Mucosa of rectum (tissue), 2 donors: ENCODE data around the gene FUCA2.
"Not testable (repeated sequence)": the region's sequence is repeated elsewhere in the genome, so short reads cannot be mapped to it uniquely, and the experiment has no call there.

Experiments used
- H3K27ac ChIP-seq, 2 donors: one replicate each; pipeline ENCODE4 v1.7.0; 2013; ENCODE audit warnings: inconsistent platforms in 2 of 2, low read depth in 2 of 2, low read length in 2 of 2
- H3K27me3 ChIP-seq, 2 donors: one replicate each; pipeline ENCODE4 v1.7.0; 2013; ENCODE audit warnings: low read length in 2 of 2; ENCODE audit not compliant: control insufficient read depth in 2 of 2, insufficient read depth in 2 of 2
- H3K36me3 ChIP-seq, 2 donors: one replicate each; pipeline ENCODE4 v1.7.0; 2013; ENCODE audit warnings: low read length in 2 of 2; ENCODE audit not compliant: control insufficient read depth in 2 of 2, insufficient read depth in 2 of 2
- H3K4me1 ChIP-seq, 2 donors: one replicate each; pipeline ENCODE4 v1.7.0; 2013; ENCODE audit warnings: low read length in 2 of 2, mild to moderate bottlenecking in 1 of 2; ENCODE audit not compliant: control insufficient read depth in 2 of 2, insufficient read depth in 2 of 2
- H3K4me3 ChIP-seq, 2 donors: one replicate each; pipeline ENCODE4 v1.7.0; 2013; ENCODE audit warnings: low read length in 2 of 2
- H3K9ac ChIP-seq, 2 donors: one replicate each; pipeline ENCODE4 v1.7.0; 2013; ENCODE audit warnings: low read length in 2 of 2, low read depth in 1 of 2, mild to moderate bottlenecking in 1 of 2
- H3K9me3 ChIP-seq, 2 donors: one replicate each; pipeline ENCODE4 v1.7.0; 2013; ENCODE audit warnings: low read length in 2 of 2; ENCODE audit not compliant: control insufficient read depth in 2 of 2
- donor health status: healthy.
- donor health status: Normal muscosa, but diverticular disease.

Gene FUCA2

DNA sequence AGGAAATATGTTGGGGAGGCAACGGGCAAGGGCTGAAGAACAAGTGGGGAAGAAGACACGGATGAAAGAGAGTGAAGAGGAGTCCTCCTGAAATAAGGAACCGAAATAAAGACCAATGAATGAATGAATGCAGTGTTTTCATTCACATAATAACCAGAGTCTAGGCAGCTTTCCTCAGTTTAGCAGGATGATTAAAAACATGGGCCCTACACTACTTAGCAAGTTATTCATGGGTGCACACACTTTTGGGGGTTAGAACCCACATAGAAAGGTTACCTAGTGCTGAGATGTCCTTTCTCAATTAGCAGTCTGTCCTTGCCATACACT, 5.9 kb upstream of the FUCA2 start:
- no peak overlapping the region for H3K9ac ChIP-seq
- H3K4me1 ChIP-seq, result peaks cover 3% of the 10 kb centered on the region in 2 donors
- no peaks in the 10 kb centered on the region for H3K27me3 ChIP-seq
- no peaks in the 10 kb centered on the region for H3K36me3 ChIP-seq
- no peak overlapping the region for H3K27ac ChIP-seq
- no peak overlapping the region for H3K4me3 ChIP-seq
- H3K9me3 ChIP-seq, result no peaks in the 10 kb centered on the region

DNA sequence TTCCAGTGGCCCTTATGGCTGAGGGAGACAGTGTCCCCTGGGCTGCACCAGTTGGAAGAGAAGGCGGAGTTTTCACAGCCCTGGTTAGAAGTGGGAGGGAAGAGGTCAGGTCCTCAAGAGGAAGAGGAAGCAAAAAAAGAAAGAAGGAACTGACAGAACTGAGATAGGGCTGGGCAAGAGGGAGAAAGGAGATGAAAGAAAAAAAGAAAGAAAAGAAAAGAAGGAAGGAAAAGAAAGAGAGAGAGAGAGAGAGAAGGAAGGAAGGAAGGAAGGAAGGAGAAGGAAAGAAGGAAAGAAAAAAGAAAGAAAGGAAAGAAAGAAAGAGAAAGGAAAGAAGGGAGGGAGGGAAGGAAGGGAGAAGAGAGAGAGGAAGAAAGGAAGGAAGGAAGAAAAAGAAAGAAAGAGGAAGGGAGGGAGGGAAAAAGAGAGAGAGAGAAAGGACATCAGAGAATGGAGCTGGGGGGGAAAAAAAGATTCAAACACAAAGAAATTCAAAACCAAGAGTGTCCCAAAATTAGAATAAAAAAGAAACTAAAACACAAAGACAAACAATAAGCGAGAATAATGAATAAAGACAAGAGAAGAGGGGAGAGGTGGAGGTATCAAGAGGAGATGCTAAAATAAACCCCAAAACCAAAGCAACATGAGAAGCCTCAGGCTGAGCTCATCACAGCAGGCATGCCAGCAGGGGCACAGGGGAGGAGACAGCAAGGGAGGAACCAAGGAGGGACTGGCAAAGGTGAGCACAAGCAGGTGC, 5.3 kb upstream of the FUCA2 start:
- no peak overlapping the region for H3K27ac ChIP-seq
- no peak overlapping the region for H3K4me3 ChIP-seq
- peaks cover 5% of the 10 kb centered on the region in 2 donors for H3K4me1 ChIP-seq
- H3K9me3 ChIP-seq, result no peaks in the 10 kb centered on the region
- H3K9ac ChIP-seq, result no peak overlapping the region
- H3K36me3 ChIP-seq, result no peaks in the 10 kb centered on the region
- no peaks in the 10 kb centered on the region for H3K27me3 ChIP-seq

DNA sequence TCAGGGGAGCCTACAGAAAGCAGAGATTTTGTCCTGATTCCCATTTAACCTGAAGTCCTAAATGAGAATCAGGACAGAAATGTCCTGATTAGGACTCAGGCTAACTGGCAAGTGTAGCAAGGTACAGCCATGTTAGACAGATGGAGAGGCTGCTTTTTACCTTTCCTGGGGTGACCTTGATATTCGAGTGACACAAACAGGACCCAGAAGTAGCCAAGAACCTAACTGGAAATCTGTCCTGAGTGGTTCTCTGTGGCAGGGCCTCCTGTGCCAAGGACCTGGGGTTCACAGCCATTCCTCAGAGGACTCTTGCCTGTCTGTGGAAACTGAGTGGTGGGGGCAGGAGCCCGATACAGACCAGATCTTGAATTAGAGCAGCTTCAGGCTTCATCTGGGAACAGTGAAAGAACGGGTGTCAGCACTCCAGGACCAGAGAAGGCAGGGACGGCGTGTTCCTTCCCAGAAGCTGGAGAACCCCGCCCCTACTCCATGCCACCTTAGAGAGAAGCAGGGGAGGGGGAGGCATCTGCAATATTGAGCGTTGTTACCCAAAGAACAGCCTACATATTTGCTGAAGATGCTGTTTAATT, 4.3 kb upstream of the FUCA2 start:
- Histone ChIP-seq H3K4me3 (no peak overlapping the region), H3K4me1 (peaks cover 6 to 8% of the 10 kb centered on the region in 2 donors), H3K27ac (no peak overlapping the region)

DNA sequence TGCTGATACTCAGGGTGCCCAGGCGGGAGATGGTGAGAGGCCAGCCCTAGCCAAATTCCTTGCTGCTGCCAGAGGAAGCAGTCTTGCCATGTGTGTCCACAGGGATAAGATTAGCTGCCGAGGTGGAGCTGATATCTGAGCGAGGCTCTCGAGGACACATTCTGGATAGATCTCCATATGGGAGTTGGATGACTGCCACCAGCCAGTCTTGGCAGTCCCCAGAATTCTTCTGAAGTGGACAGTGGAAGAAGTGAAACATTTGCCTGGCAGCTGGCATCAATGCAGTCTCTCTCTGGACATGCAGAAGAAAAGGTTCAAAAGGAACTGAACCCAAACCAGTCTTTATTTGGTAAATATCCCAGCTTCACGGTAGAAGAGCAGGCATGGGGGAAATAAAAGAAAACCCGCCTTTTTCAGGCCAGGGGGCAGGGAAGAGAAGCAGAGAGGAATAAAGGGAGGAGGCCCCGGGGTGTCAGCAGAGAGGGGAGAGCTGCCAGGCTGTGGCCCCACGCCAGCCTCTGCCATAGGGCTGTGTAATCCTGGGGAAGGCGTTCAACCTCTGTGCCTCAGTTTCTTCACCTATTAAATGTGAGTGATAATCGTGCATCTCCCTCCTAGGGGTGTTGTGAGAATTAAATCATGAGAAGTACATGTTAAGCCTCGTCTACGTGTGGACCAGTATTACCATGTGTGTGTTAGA, 3.7 kb upstream of the FUCA2 start:
- H3K27ac ChIP-seq, result no peak overlapping the region
- no peak overlapping the region for H3K4me3 ChIP-seq
- H3K4me1 ChIP-seq, result peaks cover 6 to 8% of the 10 kb centered on the region in 2 donors
- no peak overlapping the region for H3K9ac ChIP-seq
- H3K36me3 ChIP-seq, result no peaks in the 10 kb centered on the region
- H3K9me3 ChIP-seq, result no peaks in the 10 kb centered on the region
- H3K27me3 ChIP-seq, result no peaks in the 10 kb centered on the region

More for the DNA sequence above, 4.3 kb upstream of the FUCA2 start:
- Histone ChIP-seq H3K36me3 (no peaks in the 10 kb centered on the region), H3K27me3 (no peaks in the 10 kb centered on the region), H3K9me3 (no peaks in the 10 kb centered on the region), H3K9ac (no peak overlapping the region)

DNA sequence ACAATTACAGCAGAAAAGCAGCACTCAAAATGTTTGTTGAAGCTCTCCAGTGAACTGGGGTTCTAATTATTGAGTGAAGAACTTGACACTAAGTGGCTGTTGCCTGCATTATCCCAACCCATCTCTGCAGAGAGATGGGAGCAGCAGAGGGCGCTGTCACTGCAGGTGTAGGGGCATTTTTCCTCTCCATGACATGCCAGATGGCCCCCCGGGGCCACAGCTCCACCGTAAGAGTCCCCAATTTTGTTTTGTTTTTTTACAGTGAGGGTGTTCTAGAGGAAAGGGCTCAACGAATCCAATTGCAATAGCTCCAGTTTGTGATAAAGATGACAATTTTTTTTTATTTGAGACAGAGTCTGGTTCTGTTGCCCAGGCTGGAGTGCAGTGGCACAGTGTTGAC, 1.9 kb upstream of the FUCA2 start:
- Histone ChIP-seq H3K9ac (no peak overlapping the region), H3K27me3 (no peaks in the 10 kb centered on the region), H3K4me3 (no peak overlapping the region), H3K9me3 (no peaks in the 10 kb centered on the region), H3K4me1 (peaks cover 9 to 12% of the 10 kb centered on the region in 2 donors), H3K36me3 (peaks cover 0 to 2% of the 10 kb centered on the region in 2 donors), H3K27ac (no peak overlapping the region)

DNA sequence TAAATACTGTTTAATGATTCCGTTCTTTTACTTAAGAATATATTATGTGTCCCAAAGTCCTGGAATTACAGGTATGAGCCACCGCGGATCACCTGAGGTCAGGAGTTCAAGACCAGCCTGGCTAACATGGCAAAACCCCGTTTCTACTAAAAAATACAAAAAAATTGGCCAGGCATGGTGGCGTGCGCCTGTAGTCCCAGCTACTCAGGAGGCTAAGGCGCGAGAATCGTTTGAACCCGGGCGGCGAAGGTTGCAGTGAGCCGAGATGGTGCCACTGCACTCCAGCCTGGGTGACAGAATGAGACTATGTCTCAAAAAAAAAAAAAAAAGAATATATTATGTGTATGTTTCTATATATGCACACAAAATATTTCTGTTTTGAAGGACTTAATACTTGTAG, 1.2 kb downstream of the FUCA2 start:
- H3K9ac ChIP-seq, H3K27ac ChIP-seq: not testable (repeated sequence)

DNA sequence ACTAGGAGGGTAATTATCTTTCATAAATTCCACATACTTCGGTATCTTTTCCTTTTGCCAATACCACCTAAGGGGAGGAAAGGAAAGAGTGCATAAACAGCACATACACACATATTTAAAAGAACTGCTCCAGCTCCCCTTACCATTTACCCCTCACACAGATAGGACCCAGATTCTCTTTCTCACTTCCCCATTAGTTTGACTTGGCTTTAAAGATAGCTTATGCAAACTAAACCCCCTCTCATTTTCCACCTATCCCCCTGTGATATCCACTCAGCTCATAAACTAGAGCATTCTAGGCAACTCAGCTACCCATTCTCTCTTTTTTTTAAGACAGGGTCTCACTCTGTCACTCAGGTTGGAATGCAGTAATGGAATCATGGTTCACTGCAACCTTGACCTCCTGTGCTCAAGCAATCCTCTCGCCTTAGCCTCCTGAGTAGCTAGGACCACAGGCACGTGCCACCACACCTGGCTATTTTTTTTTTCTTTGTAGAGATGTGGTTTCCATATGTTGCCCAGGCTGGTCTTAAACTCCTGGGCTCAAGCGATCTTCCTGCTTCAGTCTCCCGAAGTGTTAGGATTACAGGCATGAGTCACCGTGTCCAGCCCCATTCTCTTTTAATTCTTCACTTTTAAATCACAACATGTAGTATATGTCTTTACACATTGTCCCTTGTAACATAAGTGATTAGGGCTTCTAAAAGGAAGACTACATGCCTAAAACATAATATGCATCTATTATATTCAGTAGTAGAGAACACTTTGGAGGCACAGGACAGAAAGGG, 4.0 kb downstream of the FUCA2 start:
- no peak overlapping the region for H3K4me3 ChIP-seq
- no peaks in the 10 kb centered on the region for H3K27me3 ChIP-seq
- H3K9me3 ChIP-seq, result no peaks in the 10 kb centered on the region
- H3K27ac ChIP-seq, result no peak overlapping the region
- peaks cover 6 to 10% of the 10 kb centered on the region in 2 donors for H3K4me1 ChIP-seq
- H3K36me3 ChIP-seq, result peaks cover 25 to 34% of the 10 kb centered on the region in 2 donors
- H3K9ac ChIP-seq, result no peak overlapping the region

More for the DNA sequence above, 1.2 kb downstream of the FUCA2 start:
- not testable (repeated sequence) for H3K9me3 ChIP-seq, H3K27me3 ChIP-seq
- Histone ChIP-seq H3K36me3 (peaks cover 10 to 19% of the 10 kb centered on the region in 2 donors), H3K4me1 (peaks cover 9 to 10% of the 10 kb centered on the region in 2 donors), H3K4me3 (peak overlapping the region; percentile 73 to 87)

DNA sequence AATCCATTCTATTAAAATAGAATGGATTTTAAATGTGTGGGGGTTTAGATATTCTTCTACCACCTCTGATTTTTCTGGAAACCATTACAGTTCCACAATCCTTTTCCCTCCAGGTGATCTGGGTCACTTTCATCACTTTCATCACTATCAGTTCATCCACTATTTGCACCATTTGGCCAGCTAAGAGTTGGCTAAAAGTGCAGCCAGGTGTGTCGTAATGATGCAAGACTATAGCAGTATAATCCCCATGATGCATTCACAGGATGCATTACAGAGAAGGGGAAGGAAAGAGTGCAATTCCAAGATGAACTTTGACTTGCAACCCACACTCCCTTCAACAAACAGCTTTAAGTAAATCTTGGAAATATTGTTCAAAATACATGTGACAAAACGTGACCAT, 4.9 kb downstream of the FUCA2 start:
- peaks cover 2 to 5% of the 10 kb centered on the region in 2 donors for H3K4me1 ChIP-seq
- H3K4me3 ChIP-seq, result no peak overlapping the region
- H3K27ac ChIP-seq, result no peak overlapping the region
- no peak overlapping the region for H3K9ac ChIP-seq
- no peaks in the 10 kb centered on the region for H3K27me3 ChIP-seq
- peaks cover 33 to 35% of the 10 kb centered on the region in 2 donors for H3K36me3 ChIP-seq
- no peaks in the 10 kb centered on the region for H3K9me3 ChIP-seq

DNA sequence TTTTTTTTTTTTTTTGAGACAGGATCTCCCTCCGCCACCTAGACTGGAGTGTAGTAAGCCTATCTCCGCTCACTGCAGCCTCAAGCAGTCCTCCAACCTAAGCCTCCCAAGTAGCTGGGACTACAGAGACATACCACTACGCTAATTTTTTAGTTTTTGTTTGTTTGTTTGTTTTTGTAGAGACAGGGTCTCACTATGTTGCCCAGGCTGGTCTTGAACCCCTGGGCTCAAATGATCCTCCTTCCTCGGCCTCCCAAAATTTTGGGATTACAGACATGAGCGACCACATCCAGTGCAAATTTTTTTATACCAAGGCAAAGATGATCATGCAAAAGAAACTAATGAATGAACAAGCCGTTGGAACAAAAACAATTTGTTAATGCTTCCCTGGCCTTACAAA, 5.3 kb downstream of the FUCA2 start:
- Histone ChIP-seq H3K4me3 (no peak overlapping the region), H3K9ac (no peak overlapping the region), H3K4me1 (peaks cover 2 to 5% of the 10 kb centered on the region in 2 donors), H3K36me3 (peaks cover 36% of the 10 kb centered on the region in 2 donors), H3K27me3 (no peaks in the 10 kb centered on the region), H3K27ac (no peak overlapping the region), H3K9me3 (no peaks in the 10 kb centered on the region)

DNA sequence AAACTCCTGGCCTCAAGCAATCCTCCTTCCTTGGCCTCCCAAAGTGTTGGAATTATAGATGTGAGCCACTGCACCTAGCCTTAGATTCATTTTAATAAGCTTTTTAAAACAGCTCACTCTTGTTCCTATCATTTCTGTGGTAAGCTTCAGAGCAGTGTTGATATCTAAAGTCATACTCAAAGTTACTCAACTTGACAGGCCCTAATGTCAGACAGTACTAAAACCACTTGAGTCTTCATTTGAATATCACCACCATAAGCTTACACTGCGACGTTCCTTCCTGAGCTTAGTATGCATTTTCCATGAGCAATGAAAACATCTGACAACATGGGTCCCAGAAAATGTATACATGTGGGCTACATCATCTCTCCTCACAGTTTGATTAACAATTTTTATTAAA, 6.0 kb downstream of the FUCA2 start:
- no peaks in the 10 kb centered on the region for H3K27me3 ChIP-seq
- peaks cover 41 to 43% of the 10 kb centered on the region in 2 donors for H3K36me3 ChIP-seq
- no peaks in the 10 kb centered on the region for H3K9me3 ChIP-seq
- peaks cover 2 to 5% of the 10 kb centered on the region in 2 donors for H3K4me1 ChIP-seq
- H3K4me3 ChIP-seq, result no peak overlapping the region
- no peak overlapping the region for H3K9ac ChIP-seq
- H3K27ac ChIP-seq, result no peak overlapping the region
